Hypothalamus (tissue), 51 donors: ENCODE data around the gene PHKG2.

Source experiments
- DNase-seq, 51 donors: peaks; one replicate each; lab custom pipeline; 2025; lab: John Stamatoyannopoulos, UW

PHKG2 gene

DNA sequence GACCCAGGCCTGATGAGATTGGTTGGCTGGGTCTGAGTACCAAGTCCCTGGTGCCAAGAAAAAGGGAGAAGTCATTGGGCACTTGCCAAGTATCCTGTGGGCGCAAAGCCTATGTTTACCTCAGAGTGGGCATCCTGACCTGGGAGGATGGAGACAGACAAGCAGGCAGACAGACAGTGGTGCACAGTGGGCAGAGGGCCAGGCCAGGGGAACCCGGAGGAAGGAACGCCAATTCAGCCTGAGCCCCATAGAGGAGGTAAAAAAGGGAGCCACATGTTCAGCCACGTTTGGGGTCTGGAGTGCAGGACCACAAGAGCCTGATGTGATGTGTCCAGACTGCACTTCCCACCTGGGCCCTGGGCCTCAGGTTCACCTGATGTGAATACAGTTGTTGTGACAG is 5.4 kb downstream of the PHKG2 start:
- no peak for DNase-seq

DNA sequence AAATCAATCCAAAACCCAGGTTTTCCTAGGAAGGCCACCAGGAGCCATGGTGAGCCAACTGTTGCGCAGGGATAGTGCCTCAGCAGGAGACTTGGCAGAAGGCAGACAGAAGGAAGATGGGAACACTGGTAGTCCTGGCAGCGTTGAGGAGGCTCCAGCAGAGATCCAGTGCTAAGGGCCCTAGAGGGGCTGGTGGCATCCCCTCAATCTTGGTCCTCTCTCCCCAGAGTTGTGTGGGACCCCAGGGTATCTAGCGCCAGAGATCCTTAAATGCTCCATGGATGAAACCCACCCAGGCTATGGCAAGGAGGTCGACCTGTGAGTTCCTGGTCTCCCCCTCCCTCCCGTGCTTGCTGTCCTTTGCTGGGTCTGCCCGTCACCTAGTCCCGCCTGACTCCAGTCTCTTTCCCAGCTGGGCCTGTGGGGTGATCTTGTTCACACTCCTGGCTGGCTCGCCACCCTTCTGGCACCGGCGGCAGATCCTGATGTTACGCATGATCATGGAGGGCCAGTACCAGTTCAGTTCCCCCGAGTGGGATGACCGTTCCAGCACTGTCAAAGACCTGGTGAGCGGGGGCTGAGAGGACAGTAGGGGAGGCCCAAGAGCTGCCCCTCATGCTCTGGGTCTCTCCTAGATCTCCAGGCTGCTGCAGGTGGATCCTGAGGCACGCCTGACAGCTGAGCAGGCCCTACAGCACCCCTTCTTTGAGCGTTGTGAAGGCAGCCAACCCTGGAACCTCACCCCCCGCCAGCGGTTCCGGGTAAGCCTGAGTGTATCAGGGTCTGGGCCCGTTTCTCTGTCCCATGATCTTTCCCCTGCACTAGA is 7.9 kb downstream of the PHKG2 start:
- DNase-seq, result no peak

DNA sequence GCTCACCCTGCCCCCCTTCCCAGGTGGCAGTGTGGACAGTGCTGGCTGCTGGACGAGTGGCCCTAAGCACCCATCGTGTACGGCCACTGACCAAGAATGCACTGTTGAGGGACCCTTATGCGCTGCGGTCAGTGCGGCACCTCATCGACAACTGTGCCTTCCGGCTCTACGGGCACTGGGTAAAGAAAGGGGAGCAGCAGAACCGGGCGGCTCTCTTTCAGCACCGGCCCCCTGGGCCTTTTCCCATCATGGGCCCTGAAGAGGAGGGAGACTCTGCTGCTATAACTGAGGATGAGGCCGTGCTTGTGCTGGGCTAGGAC is 8.5 kb downstream of the PHKG2 start:
- DNase-seq, result no peak

DNA sequence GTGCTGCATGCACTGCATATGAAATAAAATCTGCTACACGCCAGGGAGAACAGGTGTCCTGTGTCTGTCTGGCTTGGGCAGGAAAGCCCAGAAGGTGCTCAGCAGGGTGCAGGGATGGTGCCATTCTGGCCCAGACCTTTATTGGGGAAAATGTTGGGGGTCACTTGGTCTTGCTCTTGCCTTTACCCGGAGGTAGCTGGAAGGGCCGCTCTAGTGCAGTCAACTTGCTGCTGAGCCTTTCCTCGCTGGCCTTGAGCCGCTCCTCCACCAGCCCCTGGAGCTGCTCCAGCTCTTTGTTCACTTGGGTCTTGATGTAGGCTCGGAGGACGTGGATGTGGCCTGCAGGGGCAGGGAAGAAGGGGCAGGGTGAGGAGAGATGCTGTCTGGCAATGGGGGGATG is 9.1 kb downstream of the PHKG2 start:
- no peak for DNase-seq

DNA sequence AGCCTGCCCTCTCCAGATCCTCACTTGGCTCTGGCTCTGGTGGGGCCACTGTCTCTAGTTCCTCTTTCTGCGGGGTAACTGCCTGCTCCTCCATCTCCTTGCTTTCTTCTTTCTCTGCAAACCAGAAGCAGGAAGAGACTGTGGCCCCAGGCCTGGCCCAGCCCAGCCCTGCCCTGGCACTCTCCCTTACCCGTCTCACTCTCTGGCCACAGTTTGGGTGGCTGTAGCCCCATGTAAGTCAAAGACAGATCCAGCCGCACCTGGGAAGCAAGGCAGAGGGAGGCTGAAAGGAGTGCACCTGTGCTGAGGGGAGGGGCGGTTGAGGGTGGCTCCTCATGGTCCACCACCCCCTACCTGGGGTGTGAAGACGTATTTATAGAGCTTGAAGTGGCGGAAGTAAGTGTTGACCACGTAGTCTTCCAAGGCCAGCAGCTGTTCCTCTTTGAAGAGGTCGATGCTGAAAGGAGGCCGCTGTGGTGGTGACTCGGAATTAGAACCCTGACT is 10.8 kb downstream of the PHKG2 start:
- peak in 5 of 51 donors; percentile 9 to 24 (median 14) for DNase-seq

DNA sequence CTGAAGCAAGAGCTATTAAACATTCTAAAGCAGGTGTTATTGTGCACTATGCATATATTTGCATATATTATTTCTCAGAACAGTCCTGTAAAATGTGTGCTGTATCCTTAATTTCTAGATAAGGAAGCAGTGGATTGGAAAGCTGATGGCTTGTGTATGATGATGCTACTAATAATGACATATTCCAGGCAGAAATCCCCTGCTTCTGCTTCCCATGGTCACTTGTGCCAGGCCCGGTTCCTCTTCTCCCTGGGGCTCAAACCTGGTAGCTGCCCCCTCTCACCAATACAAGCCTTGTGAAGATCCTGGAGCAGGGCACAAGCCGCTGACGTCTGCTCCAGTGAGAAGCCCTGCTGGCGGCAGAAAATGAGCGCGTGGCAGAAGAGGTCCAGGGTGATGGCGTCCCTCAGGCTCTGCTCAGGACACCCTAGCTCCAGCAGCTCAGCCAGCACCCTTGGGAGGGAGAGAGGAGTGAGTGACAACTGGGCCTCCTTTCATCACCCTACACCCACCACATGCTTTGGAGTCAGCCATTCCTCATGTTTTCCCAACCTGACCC is 11.9 kb downstream of the PHKG2 start:
- no peak for DNase-seq

DNA sequence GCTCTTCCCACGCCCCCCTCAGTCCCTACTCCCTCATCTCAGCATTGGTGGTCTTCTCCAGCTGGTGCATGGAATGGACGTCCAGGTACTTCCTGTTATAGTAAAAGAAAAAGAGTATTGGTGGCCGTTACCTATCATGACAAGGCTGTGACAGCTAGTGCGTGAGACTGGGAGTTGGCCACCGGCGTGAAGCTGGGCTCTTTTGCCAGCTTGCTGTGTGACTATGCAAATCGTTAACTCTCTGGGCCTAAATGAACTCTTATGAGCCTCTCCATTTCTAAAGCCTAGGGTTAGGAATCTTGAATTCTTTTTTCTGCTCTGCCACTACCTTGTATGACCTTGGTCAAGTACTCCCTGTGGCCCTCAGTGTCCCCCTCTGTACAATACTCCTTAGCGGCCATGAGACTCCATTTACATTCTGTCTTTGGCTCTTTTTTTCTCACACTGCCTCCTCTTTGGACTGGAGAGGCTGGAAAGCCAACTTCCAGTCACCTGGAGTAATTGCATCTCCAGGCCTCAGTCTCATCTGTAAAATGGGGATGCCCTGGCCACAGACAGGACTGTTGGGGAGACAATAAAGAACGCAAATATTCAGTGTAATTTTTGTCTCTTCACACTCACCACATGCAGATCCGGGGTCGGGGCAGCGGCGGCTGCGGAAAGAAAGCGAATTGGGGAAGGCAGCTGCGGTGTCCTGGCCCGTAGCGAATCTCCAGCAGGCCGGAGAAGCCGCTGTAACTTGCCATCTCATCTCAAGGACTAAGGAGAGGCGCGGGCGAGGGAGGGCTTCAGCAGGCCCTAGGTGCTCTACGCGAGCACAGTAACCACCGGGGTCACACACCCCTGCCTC is 12.6 kb downstream of the PHKG2 start:
- peak in 1 of 51 donors; percentile 21 for DNase-seq

DNA sequence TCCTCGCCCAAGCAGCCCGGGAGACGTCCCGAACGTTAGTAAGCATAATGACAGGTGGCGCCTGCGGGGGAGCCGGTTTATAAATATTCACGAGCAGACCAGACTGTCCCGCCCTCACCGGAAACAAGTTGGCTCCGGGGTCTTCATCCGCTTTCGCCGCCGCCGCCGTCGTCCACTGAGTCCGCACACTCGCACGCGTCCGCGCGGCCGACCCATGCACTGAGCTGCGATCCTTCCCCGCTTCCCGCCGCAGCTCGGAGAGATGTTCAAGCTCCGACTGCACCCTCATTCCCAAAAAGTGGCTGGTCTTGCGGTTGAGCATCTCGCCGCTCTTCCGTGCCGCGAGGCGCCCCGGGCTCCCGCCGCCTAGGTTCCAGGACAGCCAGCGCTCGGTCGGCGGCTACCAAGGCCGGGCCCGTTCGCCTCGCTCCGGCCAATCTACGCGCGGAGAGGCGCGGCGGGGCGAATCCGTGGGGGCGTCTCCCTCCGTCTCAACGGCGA is 13.3 kb downstream of the PHKG2 start:
- peak in 8 of 51 donors; percentile 14 to 41 (median 27) for DNase-seq

DNA sequence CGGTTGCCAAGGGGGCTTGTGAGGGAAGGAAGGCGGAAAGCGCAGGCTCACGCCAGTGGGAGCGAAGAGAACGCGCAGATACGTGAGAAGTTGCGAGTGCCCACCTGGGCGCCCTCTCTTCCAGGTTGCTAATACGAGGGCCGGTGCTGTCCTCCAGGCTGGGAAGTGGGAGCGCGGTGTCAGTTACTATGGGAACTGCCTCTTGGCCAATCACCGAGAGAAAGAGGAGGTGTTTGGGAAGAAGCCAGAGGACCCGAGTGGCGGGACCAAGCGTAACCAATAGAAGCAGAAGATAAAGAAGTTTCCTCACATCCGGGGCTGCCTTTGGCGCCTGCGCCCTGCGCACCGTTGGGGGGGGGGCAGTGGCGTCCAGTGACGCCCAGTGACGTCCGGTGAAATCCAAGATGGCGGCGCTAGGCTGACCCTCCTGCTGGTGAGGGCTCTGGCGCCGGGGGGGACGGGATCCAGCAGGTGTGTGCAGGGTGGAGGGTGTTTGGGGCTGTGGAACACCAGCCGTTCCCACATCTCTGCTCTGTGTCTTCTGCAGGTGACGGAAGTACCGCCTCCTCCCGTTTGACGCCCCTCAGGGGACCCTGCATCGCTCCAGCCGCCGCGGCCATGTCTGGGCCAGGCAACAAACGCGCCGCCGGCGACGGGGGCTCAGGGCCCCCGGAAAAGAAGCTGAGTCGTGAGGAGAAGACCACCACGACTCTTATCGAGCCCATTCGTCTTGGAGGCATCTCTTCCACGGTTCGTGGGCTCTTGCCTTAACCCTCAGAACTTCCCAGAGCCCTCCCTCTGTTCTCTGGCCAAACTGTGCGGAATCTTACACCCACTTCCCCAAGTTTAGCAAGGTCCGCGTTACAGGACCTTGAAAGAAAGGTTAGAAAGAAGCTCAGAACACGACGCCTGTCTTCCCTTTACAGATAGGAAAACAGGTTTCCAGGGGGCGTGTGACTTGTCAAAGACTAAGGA is 14.0 kb downstream of the PHKG2 start, which contains the start of the genes CFAP119 and RNF40:
Gene CFAP119 (minus strand): TSS at position 135 of the 975 bp plus-strand sequence. CDS start 314 bp downstream, outside the sequence.
Gene RNF40 (plus strand): TSS at position 395 of the 975 bp plus-strand sequence. CDS start 224 bp downstream, at position 619.
- peak; percentile 82 to 98 (median 95) for DNase-seq

DNA sequence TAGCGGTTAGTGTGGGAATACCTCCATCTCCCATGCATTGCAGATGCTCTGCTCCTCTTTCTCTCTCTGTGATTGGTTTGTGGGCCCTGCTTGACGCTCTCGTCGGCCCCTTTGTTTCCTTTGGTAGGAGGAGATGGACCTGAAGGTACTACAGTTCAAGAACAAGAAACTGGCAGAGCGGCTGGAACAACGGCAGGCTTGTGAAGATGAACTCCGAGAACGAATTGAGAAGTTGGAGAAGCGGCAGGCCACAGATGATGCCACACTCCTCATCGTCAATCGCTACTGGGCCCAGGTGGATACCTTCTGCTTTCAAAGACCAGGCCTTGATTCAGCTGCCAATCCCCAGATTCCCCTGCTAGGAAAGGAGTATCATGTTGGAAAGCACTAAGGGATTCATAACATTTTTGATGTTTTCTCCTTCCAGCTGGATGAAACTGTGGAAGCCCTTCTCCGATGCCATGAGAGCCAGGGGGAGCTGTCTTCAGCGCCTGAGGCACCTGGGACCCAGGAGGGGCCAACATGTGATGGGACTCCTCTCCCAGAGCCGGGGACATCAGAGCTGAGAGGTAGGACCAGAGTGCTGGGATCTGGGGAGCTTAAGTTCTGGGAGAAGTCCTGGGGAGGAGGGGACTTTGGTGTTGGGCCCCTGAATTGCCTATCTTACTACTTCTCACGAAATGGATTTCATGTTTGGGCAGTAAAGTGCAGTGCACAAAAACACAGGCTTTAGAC is 14.9 kb downstream of the PHKG2 start:
- no peak for DNase-seq

DNA sequence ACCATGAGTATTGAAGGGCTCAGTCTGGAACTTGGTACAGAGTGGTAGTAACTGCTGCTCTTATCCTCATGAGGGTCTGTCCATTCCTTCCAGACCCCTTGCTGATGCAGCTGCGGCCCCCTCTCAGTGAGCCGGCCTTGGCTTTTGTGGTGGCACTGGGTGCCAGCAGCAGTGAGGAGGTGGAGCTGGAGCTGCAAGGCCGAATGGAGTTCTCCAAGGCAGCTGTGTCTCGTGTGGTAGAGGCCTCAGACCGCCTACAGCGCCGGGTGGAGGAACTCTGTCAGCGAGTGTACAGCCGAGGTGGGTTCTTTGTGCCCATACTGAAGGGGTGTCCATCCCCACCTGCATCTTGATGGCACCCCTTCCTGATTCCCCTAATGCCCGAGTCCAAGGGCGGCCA is 15.9 kb downstream of the PHKG2 start:
- DNase-seq, result no peak

DNA sequence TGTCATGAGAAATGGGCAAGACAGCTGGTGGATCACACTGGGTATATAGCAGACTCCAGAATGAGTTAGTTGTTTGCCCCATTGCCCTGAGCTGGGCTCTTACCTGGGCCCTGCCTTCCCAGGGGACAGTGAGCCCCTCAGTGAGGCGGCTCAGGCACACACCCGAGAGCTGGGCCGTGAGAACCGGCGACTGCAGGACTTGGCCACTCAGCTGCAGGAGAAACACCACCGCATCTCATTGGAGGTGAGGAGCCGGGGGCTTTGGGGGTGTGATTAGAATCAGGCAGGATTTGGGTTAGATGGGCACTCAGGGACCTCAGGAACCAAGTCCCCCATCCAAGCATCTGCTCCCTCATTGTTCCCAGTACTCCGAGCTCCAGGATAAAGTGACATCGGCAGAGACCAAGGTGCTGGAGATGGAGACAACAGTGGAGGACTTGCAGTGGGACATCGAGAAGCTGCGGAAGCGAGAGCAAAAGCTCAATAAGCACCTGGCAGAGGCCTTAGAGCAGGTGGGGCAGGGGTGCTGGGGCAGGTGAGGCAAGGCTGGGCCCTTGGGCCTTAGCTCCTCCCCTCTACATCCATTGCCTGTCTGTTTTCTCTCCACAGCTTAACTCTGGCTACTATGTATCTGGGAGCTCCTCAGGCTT is 16.7 kb downstream of the PHKG2 start:
- DNase-seq, result no peak

DNA sequence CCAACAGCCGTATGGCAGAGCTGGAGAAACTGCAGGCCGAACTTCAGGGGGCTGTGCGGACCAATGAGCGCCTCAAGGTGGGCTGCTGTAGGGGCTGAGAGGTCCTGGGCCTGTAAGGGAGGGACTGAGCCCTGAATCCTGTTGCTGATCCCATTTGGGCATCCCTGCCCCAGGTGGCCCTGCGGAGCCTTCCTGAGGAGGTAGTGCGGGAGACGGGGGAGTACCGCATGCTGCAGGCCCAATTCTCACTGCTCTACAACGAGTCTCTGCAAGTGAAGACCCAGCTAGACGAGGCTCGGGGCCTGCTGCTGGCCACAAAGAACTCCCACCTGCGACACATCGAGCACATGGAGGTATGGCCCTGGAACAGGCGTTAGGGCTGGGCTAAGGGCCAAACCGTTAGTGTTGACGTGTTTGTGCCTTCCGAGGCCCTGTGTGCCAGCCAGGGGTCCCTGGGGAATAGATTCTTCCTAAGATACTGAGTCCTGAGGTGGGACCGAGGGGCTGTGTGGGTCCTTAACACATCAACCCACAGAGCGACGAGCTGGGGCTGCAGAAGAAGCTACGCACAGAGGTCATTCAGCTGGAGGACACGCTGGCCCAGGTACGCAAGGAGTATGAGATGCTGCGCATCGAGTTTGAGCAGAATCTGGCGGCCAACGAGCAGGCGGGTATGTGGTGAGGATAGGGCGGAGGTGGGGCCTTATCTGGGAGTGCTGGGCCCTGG is 18.1 kb downstream of the PHKG2 start:
- no peak for DNase-seq

DNA sequence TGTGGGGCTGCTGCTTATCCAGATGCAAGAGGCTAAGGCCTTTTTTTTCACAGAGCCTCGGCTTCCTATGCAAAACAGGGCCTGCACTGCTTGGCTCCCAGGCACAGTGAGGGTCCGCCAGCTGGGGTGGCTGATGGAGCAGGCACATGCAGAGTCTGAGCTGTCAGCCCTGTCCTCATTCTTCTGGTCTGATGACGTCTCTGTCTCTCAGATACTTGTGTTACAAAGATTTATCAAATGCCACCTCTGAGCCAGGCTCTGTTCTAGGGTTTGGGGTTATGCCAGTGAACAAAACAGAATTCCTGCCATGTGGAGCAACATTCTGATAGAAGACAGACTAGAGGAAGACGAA is 18.7 kb downstream of the PHKG2 start:
- DNase-seq, result no peak

DNA sequence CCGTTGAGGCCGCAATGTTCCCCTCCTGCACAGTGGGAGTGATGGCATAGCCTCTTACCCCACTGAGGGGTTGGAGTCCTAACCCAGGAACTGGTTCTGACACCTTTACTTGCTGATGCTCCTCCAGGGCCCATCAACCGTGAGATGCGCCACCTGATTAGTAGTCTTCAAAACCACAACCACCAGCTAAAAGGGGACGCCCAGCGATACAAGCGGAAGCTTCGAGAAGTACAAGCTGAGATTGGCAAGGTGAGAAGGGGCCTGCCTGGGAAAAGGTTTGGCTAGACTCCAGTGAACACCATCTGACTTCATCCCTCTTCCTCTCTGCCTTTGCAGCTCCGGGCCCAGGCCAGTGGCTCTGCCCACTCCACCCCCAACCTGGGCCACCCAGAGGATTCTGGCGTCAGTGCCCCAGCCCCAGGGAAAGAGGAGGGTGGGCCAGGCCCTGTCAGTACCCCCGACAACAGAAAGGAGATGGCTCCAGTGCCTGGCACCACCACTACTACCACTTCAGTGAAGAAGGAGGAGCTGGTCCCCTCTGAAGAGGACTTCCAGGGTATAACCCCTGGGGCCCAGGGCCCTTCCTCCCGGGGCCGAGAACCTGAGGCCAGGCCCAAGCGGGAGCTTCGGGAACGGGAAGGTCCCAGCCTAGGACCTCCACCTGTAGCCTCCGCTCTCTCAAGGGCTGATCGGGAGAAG is 19.7 kb downstream of the PHKG2 start:
- DNase-seq, result no peak

DNA sequence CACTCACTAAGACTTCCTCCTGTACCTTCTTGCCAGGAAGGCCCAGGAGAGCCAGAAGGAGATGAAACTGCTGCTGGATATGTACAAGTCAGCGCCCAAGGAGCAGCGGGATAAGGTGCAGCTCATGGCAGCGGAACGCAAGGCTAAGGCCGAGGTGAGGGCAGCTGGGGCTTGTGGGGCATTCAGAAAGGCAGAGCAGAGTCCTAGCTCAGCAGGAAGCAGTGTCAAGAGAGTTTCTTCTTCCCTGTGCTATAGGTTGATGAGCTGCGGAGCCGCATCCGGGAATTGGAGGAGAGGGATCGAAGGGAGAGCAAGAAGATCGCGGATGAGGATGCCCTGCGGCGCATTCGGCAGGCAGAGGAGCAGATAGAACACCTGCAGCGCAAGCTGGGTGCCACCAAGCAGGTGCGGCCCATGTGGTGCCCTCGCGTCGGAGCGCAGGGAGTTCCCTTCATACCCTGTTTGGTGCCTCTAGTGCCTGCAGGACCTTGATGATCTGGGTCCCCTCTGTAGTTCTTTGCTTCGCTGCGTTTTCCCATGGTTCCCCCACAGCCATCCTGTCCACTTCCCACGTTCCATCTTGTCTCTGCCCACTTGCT is 20.5 kb downstream of the PHKG2 start:
- no peak for DNase-seq
